Measurements from ENCODE around the gene ZNF316.

The ZNF316 gene

GRCh38 chr7:6612819-6613218 is 24.3 kb upstream of the ZNF316 start:
- POLR2A ChIA-PET: no interaction called here
- no peak for DNase-seq (ENCODE audit: extremely low spot score)
- CTCF ChIA-PET: interaction anchor here (2.4 to 2.6 kb wide), 2 partner anchors 8 to 23 kb away, joined by 10 to 12 read pairs; partner anchors contain the start of gene INTS15
- TF ChIP-seq CTCF (IDR thresholded peaks at IDR 0.05; ENCODE audit: control extremely low read depth, extremely low read depth, low read depth, missing control alignments): no peak

GRCh38 chr7:6613706-6614105 is 23.4 kb upstream of the ZNF316 start:
- ChIA-PET POLR2A (no interaction called here), CTCF (no interaction called here)
- DNase-seq (ENCODE audit: extremely low spot score): no peak
- TF ChIP-seq CTCF (IDR thresholded peaks at IDR 0.05; ENCODE audit: control extremely low read depth, extremely low read depth, low read depth, missing control alignments): no peak

GRCh38 chr7:6614953-6615722 is 22.0 kb upstream of the ZNF316 start, which contains the start of gene ZNF853:
Gene ZNF853, plus strand, starts transcription at chr7:6615610. Its CDS starts 565 bp downstream, at chr7:6616175.
- CTCF ChIA-PET: no interaction called here
- no peak for DNase-seq (ENCODE audit: extremely low spot score)
- POLR2A ChIA-PET: no interaction called here
- no peak for TF ChIP-seq CTCF (IDR thresholded peaks at IDR 0.05; ENCODE audit: control extremely low read depth, extremely low read depth, low read depth, missing control alignments)

- ChIA-PET POLR2A (no interaction called here), CTCF (interaction anchor here (0.6 kb wide), 1 partner anchor 548 kb away, joined by 3 read pairs; no protein-coding TSS in a partner anchor)
- DNase-seq (ENCODE audit: extremely low spot score): no peak
- no peak for TF ChIP-seq CTCF (IDR thresholded peaks at IDR 0.05; ENCODE audit: control extremely low read depth, extremely low read depth, low read depth, missing control alignments)
These were observed 21.2 kb upstream of the ZNF316 start for GRCh38 chr7:6615723-6616555.

GRCh38 chr7:6616854-6617643 is 20.1 kb upstream of the ZNF316 start:
- no peak for DNase-seq (ENCODE audit: extremely low spot score)
- TF ChIP-seq CTCF (IDR thresholded peaks at IDR 0.05; ENCODE audit: control extremely low read depth, extremely low read depth, low read depth, missing control alignments): no peak
- ChIA-PET CTCF (interaction anchor here (0.6 to 1.3 kb wide), 3 partner anchors 15 to 549 kb away, joined by 3 to 4 read pairs (median 4); no protein-coding TSS in a partner anchor), POLR2A (interaction anchor here (0.6 kb wide), 1 partner anchor 19 kb away, joined by 4 read pairs; no protein-coding TSS in a partner anchor)

- CTCF ChIA-PET: no interaction called here
- no peak for DNase-seq (ENCODE audit: extremely low spot score)
- no peak for TF ChIP-seq CTCF (IDR thresholded peaks at IDR 0.05; ENCODE audit: control extremely low read depth, extremely low read depth, low read depth, missing control alignments)
- POLR2A ChIA-PET: no interaction called here
These were observed 18.5 kb upstream of the ZNF316 start for GRCh38 chr7:6618621-6619020.
